Measurements from ENCODE around the gene ZCCHC17.

Gene ZCCHC17

DNA sequence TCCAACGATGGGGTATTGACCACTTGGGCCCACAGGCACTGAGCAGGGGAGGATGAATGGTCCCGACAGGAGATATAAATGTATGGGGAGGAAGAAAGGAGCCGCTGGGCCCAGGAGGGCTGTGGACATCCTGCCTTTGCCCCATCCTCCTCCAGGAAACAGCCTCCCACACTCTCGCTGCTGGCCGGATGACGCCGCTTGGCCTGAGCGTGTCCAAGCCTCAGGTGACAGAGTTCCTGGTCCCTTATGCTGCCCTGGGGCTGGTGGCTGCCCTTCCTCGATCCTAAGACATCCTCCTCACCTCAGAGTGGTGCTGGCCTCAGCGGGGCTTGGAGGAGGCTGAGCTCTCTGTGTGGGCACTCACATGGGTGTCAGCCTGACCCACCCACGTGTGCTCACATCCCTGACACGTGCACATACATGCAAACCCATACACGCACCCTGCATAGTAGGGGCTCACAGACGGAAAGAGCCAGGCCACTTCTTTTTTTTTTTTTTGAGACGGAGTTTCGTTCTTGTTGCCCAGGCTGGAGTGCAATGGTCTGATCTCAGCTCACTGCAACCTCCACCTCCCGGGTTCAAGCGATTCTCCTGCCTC, 110.3 kb downstream of the ZCCHC17 start:
- H3K36me3 ChIP-seq (ENCODE audit: control insufficient read depth, insufficient read depth, low read length), result no peaks in the 10 kb centered on the region
- 88% methylated on average over 3 to 13 of the region's 18 CpGs for WGBS, 2 experiments (ENCODE audit: insufficient coverage in 2 of 2)
- no peaks in the 10 kb centered on the region for H3K4me1 ChIP-seq (ENCODE audit: control insufficient read depth, insufficient read depth, low read length, poor library complexity, severe bottlenecking)
- H3K27ac ChIP-seq (ENCODE audit: low read depth, low read length, severe bottlenecking), result no peak overlapping the region
- H3K4me3 ChIP-seq (ENCODE audit: extremely low read depth, insufficient read depth, low read length, poor library complexity, severe bottlenecking), result no peak overlapping the region
- H3K9me3 ChIP-seq (ENCODE audit: control insufficient read depth, low read length), result no peaks in the 10 kb centered on the region

DNA sequence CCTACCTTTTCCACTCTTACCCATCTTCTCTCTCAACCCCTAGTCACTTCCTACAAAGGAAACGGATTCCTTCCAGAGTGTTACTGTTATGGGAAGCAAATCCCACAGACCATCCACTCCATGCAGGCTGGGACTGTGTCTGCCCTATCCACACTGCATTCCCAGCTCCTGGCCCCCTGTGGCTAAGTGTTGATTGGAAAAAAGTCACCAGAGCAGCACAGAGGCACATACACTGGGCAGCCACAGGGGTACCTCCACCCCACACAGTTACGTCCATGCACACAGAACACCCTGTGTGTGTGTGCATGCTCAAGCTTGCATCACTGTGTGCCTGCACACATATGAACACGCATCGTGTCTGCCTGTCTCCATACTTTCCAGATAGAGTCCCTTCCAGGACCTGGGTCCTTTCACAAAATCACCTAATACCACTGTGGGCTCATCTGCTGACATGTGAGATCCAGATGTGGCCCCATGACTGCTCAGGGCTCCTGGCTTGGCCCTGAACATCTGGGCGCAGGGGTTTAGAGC, 112.0 kb downstream of the ZCCHC17 start:
- H3K36me3 ChIP-seq (ENCODE audit: control insufficient read depth, insufficient read depth, low read length), result no peaks in the 10 kb centered on the region
- no peak overlapping the region for H3K4me3 ChIP-seq (ENCODE audit: extremely low read depth, insufficient read depth, low read length, poor library complexity, severe bottlenecking)
- H3K9me3 ChIP-seq (ENCODE audit: control insufficient read depth, low read length), result no peaks in the 10 kb centered on the region
- H3K27ac ChIP-seq (ENCODE audit: low read depth, low read length, severe bottlenecking), result no peak overlapping the region
- no peaks in the 10 kb centered on the region for H3K4me1 ChIP-seq (ENCODE audit: control insufficient read depth, insufficient read depth, low read length, poor library complexity, severe bottlenecking)
- 85 to 95% methylated on average over 2 to 4 of the region's 5 CpGs for WGBS, 2 experiments (ENCODE audit: insufficient coverage in 2 of 2)

DNA sequence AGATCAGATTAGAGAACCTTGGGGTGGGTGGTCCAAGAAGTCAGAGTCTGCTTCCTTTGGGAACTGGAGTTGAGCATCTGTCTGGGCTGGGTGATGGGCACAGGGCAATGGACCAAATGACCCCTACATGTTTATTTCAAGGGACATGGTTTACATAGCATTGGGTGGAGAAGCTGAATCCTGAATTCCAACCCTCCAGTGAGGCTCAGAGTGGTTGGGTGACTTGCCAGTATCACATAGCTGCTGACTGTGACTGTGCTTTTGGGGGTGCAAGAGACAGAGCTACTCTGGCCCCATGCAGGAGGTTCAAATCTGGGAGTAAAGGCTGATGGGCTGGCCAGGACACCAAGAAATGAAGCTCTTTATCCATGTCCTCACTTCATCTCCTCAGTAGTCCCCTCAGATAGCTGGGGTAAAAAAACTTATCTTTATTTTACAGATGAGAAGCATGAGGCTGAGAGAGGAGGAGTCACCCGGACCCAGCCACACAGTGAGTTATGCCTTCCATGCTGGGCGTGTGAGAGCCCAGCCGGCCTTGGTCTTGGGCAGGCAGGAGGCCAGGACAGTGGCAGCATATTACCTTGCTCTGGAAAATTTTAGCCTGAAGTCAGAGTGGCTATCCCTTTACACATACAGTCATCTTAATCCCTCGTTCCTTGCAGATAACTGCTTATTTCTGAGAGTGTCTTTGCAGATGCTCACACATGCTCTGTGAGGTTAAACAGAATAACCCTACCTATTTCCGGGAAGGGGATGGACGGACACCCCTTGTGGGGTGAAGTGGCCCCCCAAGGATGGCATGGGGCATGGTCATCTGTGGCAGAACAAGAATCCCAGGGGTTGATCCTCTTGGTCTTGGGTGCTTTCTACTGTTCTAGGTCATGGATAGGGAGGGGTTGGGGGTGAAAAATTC, 113.4 kb downstream of the ZCCHC17 start:
- WGBS, 2 experiments (ENCODE audit: insufficient coverage in 2 of 2), result 87 to 93% methylated on average over 3 to 4 of the region's 6 CpGs
- H3K27ac ChIP-seq (ENCODE audit: low read depth, low read length, severe bottlenecking), result no peak overlapping the region
- H3K9me3 ChIP-seq (ENCODE audit: control insufficient read depth, low read length), result no peaks in the 10 kb centered on the region
- H3K36me3 ChIP-seq (ENCODE audit: control insufficient read depth, insufficient read depth, low read length), result no peaks in the 10 kb centered on the region
- H3K4me3 ChIP-seq (ENCODE audit: extremely low read depth, insufficient read depth, low read length, poor library complexity, severe bottlenecking), result no peak overlapping the region
- H3K4me1 ChIP-seq (ENCODE audit: control insufficient read depth, insufficient read depth, low read length, poor library complexity, severe bottlenecking), result peaks cover 5% of the 10 kb centered on the region

DNA sequence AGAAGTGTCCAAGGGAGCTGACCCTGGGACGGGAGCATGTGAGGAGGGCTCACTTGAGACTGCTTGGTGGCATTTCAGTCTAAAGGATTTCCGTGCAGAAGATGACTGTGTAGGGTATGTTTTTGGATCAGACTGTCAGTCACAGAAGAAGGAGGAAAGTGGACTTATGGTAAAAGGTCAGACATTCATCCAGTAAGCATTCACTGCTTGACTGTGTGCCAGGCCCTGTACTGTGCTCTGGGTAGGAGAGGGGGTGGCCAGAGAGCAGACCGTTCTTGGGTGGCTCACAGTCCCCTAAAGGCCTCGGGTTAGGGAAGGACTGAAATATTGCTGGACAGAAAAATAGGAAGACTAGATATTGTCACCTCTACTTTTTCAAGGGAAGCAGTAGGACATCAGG, 114.0 kb downstream of the ZCCHC17 start:
- Histone ChIP-seq H3K27ac (ENCODE audit: low read depth, low read length, severe bottlenecking) (no peak overlapping the region), H3K36me3 (ENCODE audit: control insufficient read depth, insufficient read depth, low read length) (no peaks in the 10 kb centered on the region), H3K9me3 (ENCODE audit: control insufficient read depth, low read length) (no peaks in the 10 kb centered on the region), H3K4me3 (ENCODE audit: extremely low read depth, insufficient read depth, low read length, poor library complexity, severe bottlenecking) (no peak overlapping the region), H3K4me1 (ENCODE audit: control insufficient read depth, insufficient read depth, low read length, poor library complexity, severe bottlenecking) (peaks cover 5% of the 10 kb centered on the region)
- WGBS, 2 experiments (ENCODE audit: insufficient coverage in 2 of 2), result 64 to 83% methylated on average over 3 to 4 of the region's 4 CpGs

DNA sequence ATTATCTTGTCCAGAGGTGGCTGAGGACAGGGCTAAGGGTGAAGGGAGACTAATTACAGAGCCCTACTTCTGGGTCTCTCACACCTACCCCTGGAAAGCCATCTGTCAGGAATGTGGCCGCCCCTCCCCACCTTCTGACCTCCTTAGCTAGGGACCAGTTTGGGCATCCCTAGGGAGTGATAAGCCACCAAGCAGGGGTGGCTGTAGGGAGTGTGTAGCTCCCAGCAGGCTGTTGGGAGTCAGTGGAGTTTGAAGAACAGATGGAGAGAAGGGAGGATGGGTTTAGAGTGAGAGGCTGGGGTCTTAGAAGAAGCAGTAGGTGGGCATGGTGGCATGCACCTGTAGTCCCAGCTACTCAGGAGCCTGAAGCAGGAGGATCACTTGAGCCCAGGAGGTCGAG, 115.4 kb downstream of the ZCCHC17 start:
- H3K27ac ChIP-seq (ENCODE audit: low read depth, low read length, severe bottlenecking), result no peak overlapping the region
- H3K9me3 ChIP-seq (ENCODE audit: control insufficient read depth, low read length), result no peaks in the 10 kb centered on the region
- no peaks in the 10 kb centered on the region for H3K36me3 ChIP-seq (ENCODE audit: control insufficient read depth, insufficient read depth, low read length)
- H3K4me3 ChIP-seq (ENCODE audit: extremely low read depth, insufficient read depth, low read length, poor library complexity, severe bottlenecking), result no peak overlapping the region
- WGBS, 2 experiments (ENCODE audit: insufficient coverage in 2 of 2), result 77 to 78% methylated on average over 1 of the region's 2 CpGs
- peaks cover 5% of the 10 kb centered on the region for H3K4me1 ChIP-seq (ENCODE audit: control insufficient read depth, insufficient read depth, low read length, poor library complexity, severe bottlenecking)

DNA sequence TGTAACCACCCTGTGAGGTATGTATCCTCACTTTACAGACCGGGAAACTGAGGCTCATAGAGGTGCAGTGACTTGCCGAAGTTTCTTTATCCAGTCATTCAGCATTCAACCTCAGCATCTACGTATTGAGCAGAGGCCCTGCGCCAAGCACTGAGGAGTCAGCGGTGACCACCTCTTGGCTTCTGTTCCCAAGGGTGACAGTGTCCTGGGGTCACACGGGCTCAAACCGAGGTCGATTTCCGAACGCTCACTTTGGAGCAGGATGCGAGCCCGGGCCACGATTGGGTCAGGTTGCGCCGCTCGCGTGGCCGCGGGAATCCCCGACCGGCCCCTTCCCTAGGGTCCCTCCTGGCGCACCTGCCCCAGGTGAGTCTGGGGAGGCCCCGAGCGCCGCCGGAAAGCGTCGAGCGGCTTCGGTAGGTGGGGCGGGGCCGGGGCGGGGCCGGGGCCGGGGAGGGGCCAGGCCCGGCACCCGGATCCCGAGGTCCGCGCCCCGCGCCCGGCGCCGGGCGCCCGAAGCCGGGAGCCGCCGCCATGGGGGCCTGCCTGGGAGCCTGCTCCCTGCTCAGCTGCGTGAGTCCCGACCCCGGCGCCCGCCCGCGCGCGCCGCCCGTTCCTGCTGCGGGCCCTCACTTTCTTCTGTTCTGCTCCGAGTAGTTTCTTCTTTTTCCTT, 116.0 kb downstream of the ZCCHC17 start, which contains the start of gene SERINC2:
SERINC2 (plus strand) TSS at position 482 of the 673 bp plus-strand sequence; CDS start at position 535, 53 bp downstream.
- no peaks in the 10 kb centered on the region for H3K36me3 ChIP-seq (ENCODE audit: control insufficient read depth, insufficient read depth, low read length)
- H3K4me1 ChIP-seq (ENCODE audit: control insufficient read depth, insufficient read depth, low read length, poor library complexity, severe bottlenecking), result peaks cover 5% of the 10 kb centered on the region
- WGBS, 2 experiments (ENCODE audit: insufficient coverage in 2 of 2), result 4 to 5% methylated on average over 49 to 57 of the region's 63 CpGs
- peak within 1 kb of the TSS; percentile 62 for H3K27ac ChIP-seq (ENCODE audit: low read depth, low read length, severe bottlenecking)
- H3K4me3 ChIP-seq (ENCODE audit: extremely low read depth, insufficient read depth, low read length, poor library complexity, severe bottlenecking), result peak within 1 kb of the TSS; percentile 66
- H3K9me3 ChIP-seq (ENCODE audit: control insufficient read depth, low read length), result no peaks in the 10 kb centered on the region

DNA sequence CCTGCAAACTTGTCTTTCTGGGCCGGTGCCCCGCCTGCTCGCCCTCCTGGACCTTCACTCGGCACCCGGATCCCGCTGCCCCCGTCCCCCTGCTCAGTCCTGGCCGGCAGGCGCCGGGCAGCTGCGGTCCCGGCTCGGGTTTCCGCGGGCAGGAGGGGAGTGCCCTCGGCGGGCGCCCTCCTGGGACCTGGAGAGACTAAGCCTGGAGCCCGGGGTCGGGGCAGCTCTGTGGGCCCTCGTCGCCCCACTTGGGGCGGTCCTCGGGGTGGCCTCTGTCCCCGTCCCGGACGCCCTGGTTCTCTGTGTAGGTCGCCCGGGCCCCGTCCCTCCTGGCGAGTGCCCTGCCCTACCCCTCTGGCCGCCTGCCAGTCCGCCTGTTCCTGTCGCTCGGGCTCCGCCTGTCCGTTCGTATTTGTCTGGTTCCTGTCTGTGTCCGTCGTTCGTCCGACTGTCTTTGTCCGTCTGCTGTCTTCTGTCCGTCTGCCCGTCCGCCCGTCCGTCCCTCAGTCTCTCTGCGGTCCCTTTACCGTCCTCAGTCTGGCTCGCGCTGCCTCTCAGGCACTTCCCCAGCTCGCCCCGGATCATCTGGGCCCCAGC, 116.7 kb downstream of the ZCCHC17 start:
- no peaks in the 10 kb centered on the region for H3K36me3 ChIP-seq (ENCODE audit: control insufficient read depth, insufficient read depth, low read length)
- H3K9me3 ChIP-seq (ENCODE audit: control insufficient read depth, low read length), result no peaks in the 10 kb centered on the region
- peak overlapping the region; percentile 66 for H3K4me3 ChIP-seq (ENCODE audit: extremely low read depth, insufficient read depth, low read length, poor library complexity, severe bottlenecking)
- peaks cover 9% of the 10 kb centered on the region for H3K4me1 ChIP-seq (ENCODE audit: control insufficient read depth, insufficient read depth, low read length, poor library complexity, severe bottlenecking)
- WGBS, 2 experiments (ENCODE audit: insufficient coverage in 2 of 2), result 0 to 1% methylated on average over 45 to 53 of the region's 54 CpGs
- H3K27ac ChIP-seq (ENCODE audit: low read depth, low read length, severe bottlenecking), result peak overlapping the region; percentile 62

Measured in mesodermal cell (in vitro differentiated cells).